A673 (cell line): Measurements from ENCODE around the gene CPZ. TPM values are rescaled to one million over a fixed set of nuclear protein-coding genes. Genes with fewer than 3 reads are reported as not detected.
"Not testable (repeated sequence)": the region's sequence is repeated elsewhere in the genome, so short reads cannot be mapped to it uniquely, and the experiment has no call there.

ENCODE experiments used
- BruUV-seq: library from RNA; stranded (reverse); fragments of 400-500 nt; replicated peaks from 2 replicates; lab custom pipeline; 2021; lab: Mats Ljungman, UMichigan
- CTCF ChIA-PET: fragments of 300-600 bp; sonication (Branson Sonifier 250); formaldehyde crosslinking; loops from one replicate; lab custom pipeline; 2022; ENCODE audit warnings: antibody characterized with exemption; lab: Charles Lee
- POLR2A ChIA-PET: fragments of 300-600 bp; sonication (Branson Sonifier 250); formaldehyde crosslinking; loops from one replicate; lab custom pipeline; 2022; ENCODE audit warnings: antibody characterized with exemption; ENCODE audit not compliant: low non-redundant PET; lab: Charles Lee
- DNase-seq: peaks from one replicate; pipeline ENCODE4 v3.0.0-alpha.2; 2015; ENCODE audit warnings: low spot score
- H3K27ac ChIP-seq: fragments of 200-600 bp; sonication (generic); 2 replicates; pipeline ENCODE4 v1.5.1; 2016; ENCODE audit warnings: mixed run types, low read depth, mild to moderate bottlenecking, mixed read lengths, antibody characterized with exemption, low read length; ENCODE audit not compliant: poor library complexity, severe bottlenecking
- H3K27me3 ChIP-seq: fragments of 200-600 bp; sonication (generic); replicated peaks from 2 replicates; pipeline ENCODE4 v1.6.1; 2017; ENCODE audit warnings: mixed run types, low read depth, mild to moderate bottlenecking, mixed read lengths, antibody characterized with exemption, low read length; ENCODE audit not compliant: insufficient read depth, poor library complexity
- H3K36me3 ChIP-seq: fragments of 200-600 bp; sonication (generic); 2 replicates; pipeline ENCODE4 v1.6.1; 2016; ENCODE audit warnings: mixed run types, mild to moderate bottlenecking, mixed read lengths, antibody characterized with exemption, low read length; ENCODE audit not compliant: insufficient read depth, poor library complexity, severe bottlenecking
- H3K4me1 ChIP-seq: fragments of 200-600 bp; sonication (generic); 2 replicates; pipeline ENCODE4 v1.6.1; 2017; ENCODE audit warnings: mixed run types, mild to moderate bottlenecking, mixed read lengths, antibody characterized with exemption, low read length; ENCODE audit not compliant: insufficient read depth, poor library complexity, severe bottlenecking
- H3K4me3 ChIP-seq: fragments of 200-600 bp; sonication (generic); 2 replicates; pipeline ENCODE4 v1.5.1; 2016; ENCODE audit warnings: low read depth, mixed run types, mild to moderate bottlenecking, mixed read lengths, low read length; ENCODE audit not compliant: poor library complexity, severe bottlenecking
- H3K9me3 ChIP-seq: fragments of 200-600 bp; sonication (generic); 2 replicates; pipeline ENCODE4 v1.6.1; 2016; ENCODE audit warnings: mixed run types, low read depth, mild to moderate bottlenecking, mixed read lengths, antibody characterized with exemption, low read length; ENCODE audit not compliant: poor library complexity, severe bottlenecking
- CTCF ChIP-seq: fragments of 300-800, 200-600 bp; sonication (generic); conservative IDR thresholded peaks from 2 replicates; pipeline ENCODE4 v1.5.1; 2017; ENCODE audit warnings: low read depth, mild to moderate bottlenecking, antibody characterized with exemption, low read length, moderate library complexity, mixed read lengths
- EZH2 ChIP-seq: fragments of 200-600 bp; sonication (generic); IDR thresholded peaks from 2 replicates; pipeline ENCODE4 v1.6.1; 2017; ENCODE audit warnings: borderline replicate concordance, low read depth, mild to moderate bottlenecking, mixed read lengths, antibody characterized with exemption, low read length; ENCODE audit not compliant: poor library complexity, severe bottlenecking
- intact Hi-C: fragments of 100-400 bp; cut with micrococcal nuclease; formaldehyde crosslinking; loops from one replicate; pipeline ENCODE4 v1.10.0; 2022; ENCODE audit not compliant: unreplicated experiment
- total RNA-seq: library from RNA; stranded (reverse); gene quantifications from 2 replicates; pipeline ENCODE4 v1.2.3, GENCODE V29; 2021

Gene CPZ
- total RNA-seq, 1 experiment from 2014 or later = 0.34 TPM

GRCh38 chr4:8631896-8632295 lies 39.3 kb downstream of the CPZ start:
- H3K27me3 ChIP-seq, intact Hi-C loops, H3K9me3 ChIP-seq, H3K4me3 ChIP-seq, H3K27ac ChIP-seq, POLR2A ChIA-PET, CTCF ChIA-PET, H3K4me1 ChIP-seq, BruUV-seq, H3K36me3 ChIP-seq, DNase-seq: not testable (repeated sequence)

- H3K27ac ChIP-seq, H3K4me1 ChIP-seq, BruUV-seq, H3K36me3 ChIP-seq, POLR2A ChIA-PET, intact Hi-C loops, DNase-seq, H3K4me3 ChIP-seq, CTCF ChIA-PET, H3K9me3 ChIP-seq: not testable (repeated sequence)
- H3K27me3 ChIP-seq = peaks cover 11% of the 10 kb centered on the region
Measured at GRCh38 chr4:8634773-8635172, 42.2 kb downstream of the CPZ start.

- H3K4me3 ChIP-seq, H3K36me3 ChIP-seq, POLR2A ChIA-PET, intact Hi-C loops, H3K27ac ChIP-seq, DNase-seq, H3K4me1 ChIP-seq, CTCF ChIA-PET, H3K9me3 ChIP-seq, BruUV-seq: not testable (repeated sequence)
- H3K27me3 ChIP-seq = peaks cover 11% of the 10 kb centered on the region
Measured at GRCh38 chr4:8635897-8636554, 43.5 kb downstream of the CPZ start.

GRCh38 chr4:8637456-8637984 lies 45.0 kb downstream of the CPZ start:
- no TSS peak for BruUV-seq

More at GRCh38 chr4:8637456-8637984, 45.0 kb downstream of the CPZ start:
- TF ChIP-seq EZH2 (no peak), CTCF (no peak)
- no peak overlapping the region for H3K27ac ChIP-seq
- peaks cover 11% of the 10 kb centered on the region for H3K27me3 ChIP-seq
- intact Hi-C loops = no loop called here
- H3K4me3 ChIP-seq = no peak overlapping the region
- no peaks in the 10 kb centered on the region for H3K36me3 ChIP-seq
- CTCF ChIA-PET = no interaction called here
- no peak for DNase-seq
- POLR2A ChIA-PET = interaction anchor here (0.7 kb wide), 1 partner anchor 32 kb away, joined by 5 read pairs; no protein-coding TSS in a partner anchor
- no peaks in the 10 kb centered on the region for H3K9me3 ChIP-seq
- no peaks in the 10 kb centered on the region for H3K4me1 ChIP-seq
